HG03565 (cell line): Measurements from ENCODE around the gene CDC14A.
"Not testable (repeated sequence)": the region's sequence is repeated elsewhere in the genome, so short reads cannot be mapped to it uniquely, and the experiment has no call there.

ENCODE experiments used
- ATAC-seq: cut with Tn5 transposase; IDR thresholded peaks from one replicate; pipeline ENCODE4 v1.9.1; 2021; ENCODE audit warnings: mild to moderate bottlenecking, moderate library complexity; ENCODE audit not compliant: unreplicated experiment

The CDC14A gene, protein sequence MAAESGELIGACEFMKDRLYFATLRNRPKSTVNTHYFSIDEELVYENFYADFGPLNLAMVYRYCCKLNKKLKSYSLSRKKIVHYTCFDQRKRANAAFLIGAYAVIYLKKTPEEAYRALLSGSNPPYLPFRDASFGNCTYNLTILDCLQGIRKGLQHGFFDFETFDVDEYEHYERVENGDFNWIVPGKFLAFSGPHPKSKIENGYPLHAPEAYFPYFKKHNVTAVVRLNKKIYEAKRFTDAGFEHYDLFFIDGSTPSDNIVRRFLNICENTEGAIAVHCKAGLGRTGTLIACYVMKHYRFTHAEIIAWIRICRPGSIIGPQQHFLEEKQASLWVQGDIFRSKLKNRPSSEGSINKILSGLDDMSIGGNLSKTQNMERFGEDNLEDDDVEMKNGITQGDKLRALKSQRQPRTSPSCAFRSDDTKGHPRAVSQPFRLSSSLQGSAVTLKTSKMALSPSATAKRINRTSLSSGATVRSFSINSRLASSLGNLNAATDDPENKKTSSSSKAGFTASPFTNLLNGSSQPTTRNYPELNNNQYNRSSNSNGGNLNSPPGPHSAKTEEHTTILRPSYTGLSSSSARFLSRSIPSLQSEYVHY

GRCh38 chr1:100352267-100353070, at the start of gene CDC14A:
Gene CDC14A (plus strand): TSS chr1:100352506. CDS start chr1:100352955, 449 bp downstream.
- peak; percentile 59 for ATAC-seq

DNA sequence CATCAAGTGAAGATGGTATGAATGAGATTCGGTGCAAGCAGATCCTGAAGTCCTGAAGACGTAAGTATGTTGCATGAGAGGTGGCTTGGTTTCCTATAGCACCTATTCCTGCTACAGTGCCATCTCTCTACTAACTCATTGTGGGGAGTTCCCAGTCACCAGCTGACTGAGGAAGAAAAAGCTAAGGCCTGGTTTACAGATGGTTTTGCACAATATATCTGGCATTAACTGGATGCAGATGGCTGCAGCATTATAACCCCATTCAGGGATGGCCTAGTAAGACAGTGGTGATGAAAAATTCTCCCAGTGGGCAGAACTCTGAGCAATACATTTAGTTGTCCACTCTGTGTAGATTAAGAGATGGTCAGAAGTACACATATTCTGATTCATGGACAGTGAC, 49.6 kb upstream of the CDC14A start:
- no peak for ATAC-seq

DNA sequence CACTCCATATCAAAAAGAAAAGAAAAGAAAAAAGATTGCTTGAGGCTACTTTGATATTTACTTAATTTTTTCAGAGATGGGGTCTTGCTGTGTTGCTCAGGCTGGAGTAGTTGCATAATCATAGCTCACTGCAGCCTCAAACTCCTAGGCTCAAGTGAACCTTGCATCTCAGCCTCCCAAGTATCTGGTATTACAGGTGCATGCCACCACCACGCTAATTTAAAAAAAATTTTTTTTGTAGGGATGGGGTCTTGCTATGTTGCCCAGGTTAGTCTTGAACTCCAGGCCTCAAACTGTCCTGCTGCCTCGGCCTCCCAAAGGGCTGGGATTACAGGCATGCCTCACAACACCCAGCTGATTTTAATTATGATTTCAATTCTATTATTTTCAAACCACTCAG, 48.1 kb upstream of the CDC14A start:
- no peak for ATAC-seq

DNA sequence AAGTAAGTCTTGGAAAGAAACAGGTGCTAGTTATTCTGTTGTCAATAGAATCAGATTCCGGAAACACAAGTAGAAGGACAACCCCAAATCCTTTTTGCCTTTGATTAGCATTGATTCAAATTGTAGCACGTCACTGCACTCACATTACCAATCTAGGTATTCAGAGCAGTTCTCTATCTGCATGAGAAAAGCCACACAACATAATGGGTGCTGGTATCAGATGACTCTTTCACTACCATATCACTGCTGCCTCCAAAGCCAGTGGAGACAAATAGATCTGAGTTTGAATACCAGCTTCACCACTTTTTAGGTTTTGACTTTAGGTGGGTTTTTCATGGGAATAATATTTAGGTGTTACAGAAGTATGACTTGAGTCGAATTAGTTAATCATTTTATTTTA, 47.4 kb upstream of the CDC14A start:
- ATAC-seq, result no peak

DNA sequence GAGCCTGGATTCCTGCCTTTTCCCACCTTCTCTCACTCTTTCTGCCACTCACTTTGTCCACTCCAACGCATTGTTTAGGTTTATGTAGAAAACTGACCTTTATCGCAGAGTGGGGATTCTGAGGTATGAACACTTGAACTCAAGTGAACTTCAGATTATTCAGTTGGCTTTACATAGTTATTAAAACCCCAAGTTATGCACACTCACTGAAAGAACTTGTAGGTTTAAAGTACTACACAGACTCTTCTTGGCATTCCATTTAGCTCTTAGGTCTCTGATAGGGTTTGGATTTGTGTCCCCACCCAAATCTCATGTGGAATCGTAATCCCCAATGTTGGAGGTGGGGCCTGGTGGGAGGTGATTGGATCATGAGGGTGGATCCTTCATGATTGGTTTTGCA, 46.4 kb upstream of the CDC14A start:
- ATAC-seq, result no peak

- no peak for ATAC-seq
Measured at GRCh38 chr1:100306735-100307313, 45.5 kb upstream of the CDC14A start.

GRCh38 chr1:100308777-100309176, 43.5 kb upstream of the CDC14A start:
- peak; percentile 55 for ATAC-seq

- ATAC-seq, result no peak
Measured at GRCh38 chr1:100309863-100310262, 42.4 kb upstream of the CDC14A start.

DNA sequence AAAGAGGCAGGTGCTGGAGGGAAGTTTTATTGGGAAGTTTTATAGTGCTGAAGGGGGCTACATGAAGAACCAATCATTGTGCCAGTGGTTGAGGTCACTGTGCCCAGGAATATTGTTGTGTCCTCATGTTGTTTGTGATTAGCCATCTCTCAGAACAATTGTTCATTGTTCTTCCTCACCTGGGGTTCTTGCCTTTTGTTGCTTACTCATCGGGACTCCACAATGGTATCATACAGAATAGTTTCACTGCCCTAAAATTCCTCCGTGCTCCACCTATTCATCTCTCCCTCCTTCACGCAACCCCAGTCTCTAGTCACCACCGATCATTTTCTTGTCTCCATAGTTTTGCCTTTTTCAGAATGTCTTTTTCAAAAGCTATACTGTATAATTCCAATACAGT, 38.9 kb upstream of the CDC14A start:
- ATAC-seq, result no peak

GRCh38 chr1:100316622-100317021, 35.7 kb upstream of the CDC14A start:
- ATAC-seq, result no peak

- no peak for ATAC-seq
Measured at GRCh38 chr1:100320311-100321099, 31.8 kb upstream of the CDC14A start.

- ATAC-seq, result no peak
Measured at GRCh38 chr1:100321100-100321493, 31.2 kb upstream of the CDC14A start.

DNA sequence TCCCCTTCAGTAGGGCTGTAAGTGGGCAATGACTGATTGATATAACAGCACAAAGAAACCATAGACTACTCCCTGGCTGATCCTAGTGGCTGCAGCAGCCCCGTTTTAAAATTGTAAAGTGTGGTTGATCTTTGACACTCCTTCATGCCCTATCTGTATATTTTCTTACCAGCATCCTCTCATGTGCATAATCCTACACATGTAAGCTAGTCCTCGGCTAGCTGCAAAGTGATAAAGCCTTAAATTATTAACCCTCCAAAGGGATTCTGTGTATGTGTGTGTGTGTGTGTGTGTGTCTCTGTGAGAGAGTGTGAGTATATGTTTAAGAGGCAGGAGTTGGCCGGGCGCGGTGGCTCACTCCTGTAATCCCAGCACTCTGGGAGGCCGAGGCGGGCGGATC, 30.8 kb upstream of the CDC14A start:
- ATAC-seq, result no peak

GRCh38 chr1:100322436-100323211, 29.7 kb upstream of the CDC14A start:
- no peak for ATAC-seq

DNA sequence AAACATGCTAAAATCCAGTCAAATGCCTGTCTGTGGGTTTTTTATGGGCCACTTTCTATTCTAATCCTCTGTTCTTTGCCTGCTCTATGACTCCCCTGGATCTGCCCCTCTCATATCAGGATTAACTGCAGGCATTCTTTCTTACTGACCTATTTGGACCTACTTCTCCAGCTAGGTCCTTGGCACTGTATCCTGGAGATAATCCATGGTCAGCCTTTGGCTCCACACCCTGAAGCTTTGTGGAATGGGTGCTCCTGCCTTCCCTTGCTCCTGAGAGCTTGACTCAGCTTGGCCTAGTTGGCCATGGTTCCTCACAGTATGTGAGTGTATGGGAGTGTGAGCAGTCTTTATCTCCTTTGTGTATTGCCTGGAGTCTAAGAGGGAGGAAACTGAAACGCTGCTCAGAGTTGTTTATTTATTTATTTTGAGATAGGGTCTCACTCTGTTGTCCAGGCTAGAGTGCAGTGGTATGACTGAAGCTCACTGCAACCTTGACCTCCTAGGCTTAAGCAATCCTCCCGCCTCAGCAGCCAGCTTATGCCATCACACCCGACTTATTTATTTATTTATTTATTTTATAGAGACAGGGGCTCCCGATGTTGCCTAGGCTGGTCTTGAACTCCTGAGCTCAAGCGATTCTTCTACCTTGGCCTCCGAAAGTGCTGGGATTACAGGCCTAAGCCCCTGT, 28.7 kb upstream of the CDC14A start:
- ATAC-seq, result no peak

- ATAC-seq, result no peak
Measured at GRCh38 chr1:100325415-100326324, 26.6 kb upstream of the CDC14A start.

GRCh38 chr1:100326325-100326670, 26.0 kb upstream of the CDC14A start:
- not testable (repeated sequence) for ATAC-seq

DNA sequence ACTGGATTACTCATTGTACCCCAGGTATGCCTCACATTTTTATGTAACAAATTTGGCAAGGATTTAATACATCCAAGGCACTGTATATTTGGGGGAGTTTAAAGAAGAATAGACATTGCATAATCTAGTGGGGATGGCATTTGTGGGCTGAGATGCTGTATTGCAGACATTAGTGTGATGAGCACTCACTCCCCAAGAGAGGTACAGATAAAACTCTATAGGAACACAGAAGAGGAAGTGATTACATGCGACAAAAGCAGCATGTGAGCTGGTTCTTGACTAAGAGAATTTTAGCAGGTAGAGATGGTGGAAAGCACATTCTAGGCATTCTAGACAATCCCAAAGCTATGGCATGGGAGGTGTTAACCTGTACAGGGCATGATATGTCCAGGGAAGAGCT, 24.2 kb upstream of the CDC14A start:
- no peak for ATAC-seq
